Measurements from ENCODE around the gene CCL17.

Gene CCL17

GRCh38 chr16:57426356-57426755 lies 21.8 kb downstream of the CCL17 start:
- POLR2A ChIA-PET (ENCODE audit: low non-redundant PET), result no interaction called here
- peak overlapping the region; percentile 20; the same call in 1 of the 2 replicates for H3K27ac ChIP-seq
- CTCF ChIA-PET, result interaction anchor here (0.6 to 0.7 kb wide), 2 partner anchors 15 to 178 kb away, joined by 3 read pairs; no protein-coding TSS in a partner anchor
- DNase-seq (ENCODE audit: low spot score), result no peak
- no peak for TF ChIP-seq CTCF (conservative IDR thresholded peaks at IDR 0.05; ENCODE audit: low read depth)

- TF ChIP-seq CTCF (conservative IDR thresholded peaks at IDR 0.05; ENCODE audit: low read depth), result no peak
- ChIA-PET POLR2A (ENCODE audit: low non-redundant PET) (no interaction called here), CTCF (no interaction called here)
- peak overlapping the region; percentile 20 for H3K27ac ChIP-seq
- DNase-seq (ENCODE audit: low spot score), result no peak
Observed at GRCh38 chr16:57427307-57427706, 22.7 kb downstream of the CCL17 start.

GRCh38 chr16:57427824-57428223 lies 23.3 kb downstream of the CCL17 start:
- ChIA-PET POLR2A (ENCODE audit: low non-redundant PET) (no interaction called here), CTCF (no interaction called here)
- no peak for DNase-seq (ENCODE audit: low spot score)

GRCh38 chr16:57430955-57431354 lies 26.4 kb downstream of the CCL17 start:
- CTCF ChIA-PET, result no interaction called here
- POLR2A ChIA-PET (ENCODE audit: low non-redundant PET), result no interaction called here
- no peak for DNase-seq (ENCODE audit: low spot score)
- H3K27ac ChIP-seq, result no peak overlapping the region
- no peak for TF ChIP-seq CTCF (conservative IDR thresholded peaks at IDR 0.05; ENCODE audit: low read depth)

More at GRCh38 chr16:57427824-57428223, 23.3 kb downstream of the CCL17 start:
- TF ChIP-seq CTCF (conservative IDR thresholded peaks at IDR 0.05; ENCODE audit: low read depth), result no peak
- no peak overlapping the region for H3K27ac ChIP-seq

GRCh38 chr16:57432505-57432904 lies 27.9 kb downstream of the CCL17 start:
- TF ChIP-seq CTCF (conservative IDR thresholded peaks at IDR 0.05; ENCODE audit: low read depth), result no peak
- no peak overlapping the region for H3K27ac ChIP-seq
- POLR2A ChIA-PET (ENCODE audit: low non-redundant PET), result no interaction called here
- CTCF ChIA-PET, result interaction anchor here (1.0 to 1.5 kb wide), 2 partner anchors 10 to 12 kb away, joined by 5 to 6 read pairs; no protein-coding TSS in a partner anchor
- DNase-seq (ENCODE audit: low spot score), result no peak

- CTCF ChIA-PET, result interaction anchor here (1.5 kb wide), 1 partner anchor 11 kb away, joined by 5 read pairs; no protein-coding TSS in a partner anchor
- no peak for DNase-seq (ENCODE audit: low spot score)
- POLR2A ChIA-PET (ENCODE audit: low non-redundant PET), result no interaction called here
- no peak overlapping the region for H3K27ac ChIP-seq
- TF ChIP-seq CTCF (conservative IDR thresholded peaks at IDR 0.05; ENCODE audit: low read depth), result no peak
Observed at GRCh38 chr16:57432989-57433388, 28.4 kb downstream of the CCL17 start.

All from RWPE1 (cell line).